GM18517 (cell line): ENCODE data around the gene SERINC4.

Experiments
- ATAC-seq: cut with Tn5 transposase; IDR thresholded peaks from one replicate; pipeline ENCODE4 v1.9.1; 2021; ENCODE audit warnings: mild to moderate bottlenecking, moderate library complexity; ENCODE audit not compliant: unreplicated experiment

SERINC4 gene

DNA sequence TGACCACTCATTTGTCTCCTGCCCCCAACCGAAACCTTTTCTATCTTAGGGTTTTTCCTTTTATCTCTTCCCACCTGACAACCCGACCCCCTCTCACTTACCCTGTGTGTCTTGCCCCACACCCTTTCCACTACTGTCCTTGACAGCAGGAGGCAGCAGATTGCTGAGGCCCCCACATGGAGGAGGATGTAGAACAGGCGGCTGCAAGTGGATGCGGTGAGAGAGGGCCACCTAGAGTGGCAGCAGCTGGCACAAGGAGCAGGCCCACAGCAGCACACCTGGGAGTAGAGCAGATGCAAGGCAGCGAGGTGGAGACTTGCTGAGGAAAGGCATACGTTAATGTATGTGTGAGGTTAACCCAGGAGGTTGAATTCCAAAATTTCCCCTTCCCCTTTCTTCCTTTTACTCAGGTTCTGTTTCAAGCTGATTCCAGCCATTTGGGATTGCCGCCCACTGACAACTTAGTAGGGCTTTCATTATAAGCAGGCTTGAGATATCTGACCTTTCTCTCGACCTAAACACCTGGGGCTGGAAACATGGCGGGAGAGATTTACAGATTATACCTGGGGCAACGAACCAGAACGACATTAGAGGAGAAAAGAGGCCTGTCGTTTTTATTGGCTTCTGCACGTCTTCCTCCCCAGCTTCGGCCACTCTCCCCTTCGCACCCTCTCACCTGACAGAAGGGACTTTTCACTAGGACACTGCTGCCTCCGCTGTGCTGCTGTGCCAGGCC, 643 bp downstream of the SERINC4 start:
- no peak for ATAC-seq

DNA sequence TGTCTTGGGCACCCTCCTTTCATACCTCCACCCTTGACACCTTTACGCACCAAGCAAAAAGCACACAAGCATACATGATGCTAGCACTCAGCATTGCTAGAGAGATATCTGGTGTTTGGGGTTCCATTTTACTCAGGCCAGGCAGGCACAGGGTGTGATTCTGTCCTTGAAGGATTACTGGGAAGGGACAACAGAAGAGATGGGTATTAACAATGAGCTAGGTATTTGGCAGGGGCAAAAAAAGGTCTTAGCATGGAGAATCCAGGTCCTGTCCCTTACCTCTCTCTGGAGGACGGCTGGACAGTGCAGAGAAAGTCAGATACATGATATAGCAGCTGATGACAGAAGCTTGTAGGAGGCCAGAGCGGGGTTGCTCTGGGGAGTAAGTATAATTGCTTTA, 3.5 kb downstream of the SERINC4 start:
- ATAC-seq: no peak

DNA sequence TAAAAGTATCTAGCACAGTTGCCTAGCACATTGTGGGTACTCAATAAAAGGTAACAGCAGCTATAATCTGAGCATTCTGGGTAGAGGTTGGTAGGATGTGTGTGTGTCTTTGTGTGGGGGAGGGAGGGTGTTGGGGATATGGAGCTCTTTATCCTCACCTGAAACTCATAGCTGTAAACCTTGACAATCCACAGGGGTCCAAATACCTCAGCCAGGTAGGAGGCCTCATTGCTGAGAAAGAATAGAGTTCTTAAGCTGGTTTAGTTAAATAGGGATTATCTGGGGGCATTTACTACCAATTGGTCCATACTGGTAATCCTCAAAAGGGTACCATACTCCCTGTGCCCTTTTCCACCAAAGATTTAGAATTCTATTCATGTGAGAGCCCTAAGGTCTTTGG, 4.0 kb downstream of the SERINC4 start:
- no peak for ATAC-seq

DNA sequence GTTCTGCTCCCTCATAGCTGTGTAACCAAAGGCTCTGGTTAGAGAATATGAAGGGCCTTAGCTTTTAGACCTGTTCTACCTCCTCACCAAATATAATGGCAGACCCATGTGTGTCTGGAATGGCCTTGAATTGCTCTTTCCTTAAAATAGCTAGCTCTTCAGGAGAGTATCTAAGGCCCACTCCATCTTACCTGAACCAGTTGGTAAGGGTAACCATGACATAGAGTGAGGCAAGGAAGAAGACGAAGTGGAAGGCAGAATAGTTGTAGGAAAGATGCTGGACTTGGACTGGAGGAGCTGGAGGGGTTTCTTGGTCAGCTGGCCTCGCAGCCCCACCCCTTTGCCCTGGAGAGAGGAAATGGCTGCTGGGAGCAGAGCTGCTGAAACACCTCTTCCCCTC, 4.8 kb downstream of the SERINC4 start:
- ATAC-seq: no peak

DNA sequence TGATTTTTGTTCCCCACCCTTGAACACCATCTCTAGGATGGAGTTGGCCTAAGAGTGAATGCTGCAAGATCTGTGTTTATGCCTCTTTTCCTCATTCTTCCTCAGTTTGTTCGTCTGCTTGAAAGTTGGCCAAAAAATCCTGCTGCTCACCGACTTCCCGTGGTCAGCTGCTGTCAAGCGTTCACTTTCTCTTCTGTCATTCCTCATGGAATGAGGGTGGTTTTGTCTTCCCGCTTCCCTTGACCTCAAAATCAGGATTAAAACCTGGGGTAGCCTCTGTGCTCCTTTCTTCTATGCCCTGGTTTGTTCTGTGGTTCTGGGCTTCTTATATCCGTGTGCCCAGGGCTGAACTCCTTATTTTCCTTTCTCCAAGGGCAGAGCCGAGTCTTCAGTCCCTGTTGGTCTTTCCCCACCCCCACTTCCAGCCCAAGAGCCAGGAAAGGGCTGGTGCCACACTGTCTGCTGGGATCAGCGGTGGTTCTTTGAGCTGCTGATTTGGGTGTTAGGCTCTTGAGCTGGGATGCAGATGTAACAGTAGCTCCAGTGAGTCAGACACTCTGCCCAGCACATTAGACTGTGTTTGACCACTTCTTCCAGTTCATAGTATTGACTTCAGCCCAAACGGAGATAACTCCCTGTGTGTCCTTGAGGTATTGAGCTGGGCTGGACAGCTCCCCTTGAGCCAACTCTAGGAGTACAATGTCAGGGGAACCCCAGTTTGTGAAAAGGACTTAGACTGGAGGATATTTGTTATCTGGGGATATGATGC, 5.6 kb downstream of the SERINC4 start:
- no peak for ATAC-seq

DNA sequence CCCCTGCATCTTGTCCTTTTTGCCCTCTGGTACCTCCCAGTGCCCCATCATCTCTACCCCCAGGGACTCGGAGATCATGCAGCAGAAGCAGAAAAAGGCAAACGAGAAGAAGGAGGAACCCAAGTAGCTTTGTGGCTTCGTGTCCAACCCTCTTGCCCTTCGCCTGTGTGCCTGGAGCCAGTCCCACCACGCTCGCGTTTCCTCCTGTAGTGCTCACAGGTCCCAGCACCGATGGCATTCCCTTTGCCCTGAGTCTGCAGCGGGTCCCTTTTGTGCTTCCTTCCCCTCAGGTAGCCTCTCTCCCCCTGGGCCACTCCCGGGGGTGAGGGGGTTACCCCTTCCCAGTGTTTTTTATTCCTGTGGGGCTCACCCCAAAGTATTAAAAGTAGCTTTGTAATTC, 6.4 kb downstream of the SERINC4 start:
- no peak for ATAC-seq

DNA sequence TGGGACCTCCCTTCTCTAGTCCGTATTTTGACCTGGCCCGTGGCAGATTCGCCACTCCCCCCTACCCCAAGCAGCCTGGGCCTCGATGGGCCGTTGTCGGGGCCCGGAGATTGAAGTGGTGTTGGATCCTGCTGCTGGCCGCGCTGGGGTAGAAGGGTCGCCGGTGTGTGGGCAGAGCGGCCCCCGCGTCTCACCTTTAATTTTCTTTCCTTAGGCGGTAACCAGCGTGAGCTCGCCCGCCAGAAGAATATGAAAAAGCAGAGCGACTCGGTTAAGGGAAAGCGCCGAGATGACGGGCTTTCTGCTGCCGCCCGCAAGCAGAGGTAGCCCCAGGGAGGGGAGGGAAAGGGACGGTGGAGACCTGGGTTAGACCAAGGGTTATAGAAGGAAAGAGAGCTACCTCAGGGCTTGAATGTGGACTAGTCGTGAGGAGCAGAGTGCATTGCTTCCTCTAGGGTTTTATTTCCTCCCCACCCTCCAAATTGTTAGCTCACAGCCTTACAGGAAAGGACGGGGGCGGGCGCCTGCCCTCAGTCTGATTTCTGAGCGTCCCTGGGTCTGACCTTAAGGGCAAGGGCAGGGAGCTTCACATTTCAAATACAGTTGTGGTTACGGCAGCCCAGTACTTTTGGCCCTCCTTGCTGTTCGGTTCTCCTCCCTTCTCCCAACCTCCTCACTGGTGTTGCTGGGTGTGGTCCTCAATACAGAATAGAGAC, 7.1 kb downstream of the SERINC4 start:
- ATAC-seq: no peak

DNA sequence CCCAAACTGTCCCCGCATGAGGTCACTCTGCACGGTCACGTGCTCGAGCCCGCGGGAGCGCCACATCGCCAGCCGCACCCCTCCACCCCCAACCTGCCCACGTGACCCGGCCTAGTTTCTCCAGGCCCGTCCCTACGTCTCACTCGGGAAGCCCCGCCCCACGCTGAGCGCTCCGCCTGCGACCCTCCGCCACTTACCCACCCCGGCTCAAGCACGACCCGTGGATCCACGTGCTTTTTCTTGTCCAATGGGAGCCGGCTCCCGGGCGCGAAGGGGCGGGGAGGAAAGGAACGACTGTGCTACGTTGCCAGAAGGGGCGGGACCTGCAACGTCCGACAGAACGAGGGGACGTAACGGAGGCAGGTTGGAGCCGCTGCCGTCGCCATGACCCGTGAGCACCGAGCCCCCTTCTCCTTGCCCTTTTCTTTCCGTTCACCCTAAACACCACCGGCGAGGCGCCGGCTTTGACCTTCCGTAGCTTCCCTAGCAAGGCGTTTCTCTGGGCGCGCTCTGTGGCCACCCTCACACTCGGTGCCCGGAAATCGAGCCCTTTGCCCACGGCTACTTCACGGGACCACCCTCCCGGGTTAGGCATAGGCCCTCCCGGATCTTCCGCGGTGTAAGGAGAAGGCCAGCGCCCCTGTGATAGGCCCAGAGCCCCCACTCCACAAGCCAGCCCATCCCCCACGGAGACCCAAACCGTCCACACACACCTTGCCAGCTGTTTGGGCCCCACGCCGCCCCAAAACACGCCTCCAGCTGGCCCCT, 7.8 kb downstream of the SERINC4 start, which contains the start of gene SERF2:
Gene SERF2 (plus strand): TSS at position 328 of the 768 bp plus-strand sequence. CDS start 57 bp downstream, at position 385.
- peak; percentile 75 for ATAC-seq

DNA sequence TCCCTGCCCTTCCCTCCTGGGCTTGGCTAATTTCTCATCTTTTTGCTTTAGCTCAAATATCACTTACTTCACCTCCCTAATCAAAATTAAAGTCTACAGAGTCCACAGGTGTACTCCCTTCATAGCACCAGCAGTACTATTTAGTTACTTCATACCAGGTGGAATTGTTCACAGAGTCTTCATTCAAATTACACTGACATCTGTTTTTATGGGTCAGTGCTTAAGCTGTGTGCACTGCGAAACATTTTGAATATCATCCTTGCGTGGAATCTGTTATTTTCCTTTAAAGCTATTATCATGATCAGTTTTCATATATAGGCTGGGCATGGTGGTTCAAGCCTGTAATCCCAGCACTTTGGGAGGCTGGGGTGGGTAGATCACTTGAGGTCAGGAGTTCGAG, 10.6 kb downstream of the SERINC4 start:
- no peak for ATAC-seq

DNA sequence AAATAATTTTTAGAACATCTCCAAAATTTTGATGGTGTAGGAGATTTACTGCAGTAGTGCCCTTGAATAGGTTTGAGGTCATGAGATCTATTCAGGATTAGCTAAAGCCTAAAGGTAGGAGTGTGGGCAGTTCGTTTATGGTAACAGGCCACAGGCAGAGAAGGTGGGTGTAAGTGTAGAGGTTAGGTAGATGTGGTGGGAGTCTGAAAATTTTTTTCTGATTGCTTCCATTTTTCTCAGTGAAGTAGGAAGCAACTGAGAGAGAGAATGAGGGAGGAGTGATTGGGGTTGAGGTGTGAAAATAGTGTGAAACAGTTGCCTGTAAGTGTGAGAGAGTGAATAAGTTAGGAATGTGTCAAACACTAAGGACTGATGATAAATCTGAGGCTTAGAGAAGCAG, 21.0 kb downstream of the SERINC4 start:
- no peak for ATAC-seq

DNA sequence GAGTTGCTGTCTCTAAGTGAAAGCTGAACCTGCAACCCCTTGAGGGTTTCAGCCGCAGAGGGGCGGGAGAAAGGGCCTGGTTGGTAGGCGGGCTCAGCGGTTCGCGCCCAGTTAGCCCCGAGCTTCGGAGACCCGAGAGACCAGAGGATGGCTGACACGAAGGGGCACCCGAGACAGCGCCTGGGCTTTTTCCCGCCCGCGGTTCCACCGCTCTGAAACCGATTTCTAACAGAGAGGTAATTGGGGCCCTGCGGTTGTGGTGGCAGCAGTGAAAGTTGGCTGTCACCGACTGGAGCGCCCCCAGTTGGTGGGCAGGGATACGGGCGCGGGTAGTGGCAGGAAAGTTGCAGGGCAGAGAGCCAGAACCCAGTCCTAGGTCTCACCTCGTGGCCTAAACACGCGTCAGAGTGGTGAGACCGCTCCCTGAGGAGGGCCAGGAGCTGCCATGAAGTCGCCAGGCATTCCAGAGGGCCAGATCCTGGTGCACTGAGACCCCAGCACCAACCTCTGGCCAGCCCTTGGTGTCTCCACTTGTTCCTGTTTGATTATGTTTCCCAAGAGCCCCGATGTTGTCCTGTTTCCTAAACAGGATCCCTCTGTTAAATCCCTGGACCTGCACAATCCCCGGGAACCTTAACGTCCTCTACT, 22.6 kb downstream of the SERINC4 start:
- ATAC-seq: peak; percentile 42

DNA sequence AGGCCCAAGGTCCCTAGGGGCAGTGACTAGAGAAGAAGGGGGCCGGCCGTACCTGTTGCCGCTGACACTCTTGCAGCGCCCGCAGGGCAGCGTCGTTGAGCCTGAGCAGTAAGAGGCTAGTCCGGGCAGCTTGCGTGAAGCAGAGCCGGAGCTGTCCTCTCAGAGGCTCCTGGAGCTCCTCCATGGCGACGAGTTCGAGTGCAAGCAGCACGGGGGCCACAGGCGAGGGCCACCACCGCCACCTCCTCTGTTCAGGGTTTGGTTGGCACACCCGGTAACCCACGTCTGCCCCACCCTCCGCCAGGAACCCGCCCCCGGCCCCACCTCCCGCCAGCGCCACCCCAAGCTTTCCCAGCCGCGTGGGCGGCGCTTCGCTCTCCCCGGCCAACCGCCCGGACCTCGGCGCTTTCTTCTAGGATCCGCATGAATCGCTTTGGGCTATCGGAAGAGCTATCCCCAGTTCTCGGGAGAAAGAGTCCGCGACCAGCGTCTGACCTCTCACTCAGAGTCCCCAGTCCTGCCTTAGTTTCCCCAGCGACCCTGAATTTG, 23.2 kb downstream of the SERINC4 start, which contains the start of gene ELL3:
Gene ELL3 (minus strand): TSS at position 249 of the 549 bp plus-strand sequence. CDS start 65 bp downstream, at position 184.
- ATAC-seq: peak; percentile 26

DNA sequence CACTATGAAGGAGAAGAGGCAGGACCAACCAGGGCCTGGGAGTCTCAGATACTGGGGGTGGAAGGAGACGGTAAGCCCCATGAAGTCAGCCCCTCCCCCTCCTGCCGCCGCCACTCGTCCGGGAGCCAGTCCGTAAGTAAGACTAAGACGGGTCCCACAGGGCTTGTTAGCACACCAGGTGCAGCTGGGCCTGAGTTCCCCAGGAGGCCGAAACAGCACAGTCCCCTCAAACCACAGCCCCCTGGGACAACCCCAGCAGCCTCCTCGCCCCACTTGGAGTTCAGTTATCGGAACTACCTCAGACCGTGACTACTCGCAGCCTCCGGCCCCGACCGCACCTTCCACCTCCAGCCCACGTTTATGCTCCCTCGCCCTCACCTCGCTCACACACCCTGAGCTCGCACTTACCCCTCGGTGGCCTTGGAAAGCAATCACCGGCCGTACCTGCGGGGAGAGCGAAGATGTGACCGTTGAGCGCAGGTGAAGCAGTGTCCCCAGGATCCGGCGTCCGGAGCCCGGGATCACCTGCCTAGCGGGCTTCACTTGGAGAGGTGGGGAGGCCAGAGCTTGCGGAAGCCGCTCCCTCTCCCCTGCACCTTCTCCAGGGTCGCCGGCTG, 23.8 kb downstream of the SERINC4 start:
- peak; percentile 55 for ATAC-seq

DNA sequence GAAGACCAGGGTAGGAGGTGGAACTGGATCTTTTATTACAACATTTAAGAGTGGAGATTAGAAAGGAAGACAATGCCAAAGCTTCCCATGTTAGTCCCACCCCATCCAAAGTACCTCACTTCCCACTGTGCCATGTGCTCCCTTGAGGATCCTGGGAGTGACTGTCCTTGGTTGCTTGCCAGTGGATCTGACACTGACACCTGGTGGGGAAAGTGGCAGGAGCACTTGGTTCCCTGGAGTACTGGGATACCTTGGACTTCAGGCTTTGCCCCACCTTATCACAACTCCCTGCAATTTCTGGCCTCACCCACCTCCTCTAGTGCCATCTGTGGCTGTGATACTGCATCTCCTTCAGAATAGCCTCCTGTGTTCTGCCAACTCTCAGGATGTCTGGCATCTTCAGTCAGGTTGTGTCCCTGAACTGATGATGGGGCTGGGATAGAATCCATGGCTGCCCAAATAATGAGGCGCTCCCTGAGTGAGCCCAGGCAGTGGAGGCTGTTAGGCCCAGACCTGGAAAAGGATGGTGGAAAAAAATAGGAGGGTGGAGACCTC, 24.5 kb downstream of the SERINC4 start:
- ATAC-seq: no peak

DNA sequence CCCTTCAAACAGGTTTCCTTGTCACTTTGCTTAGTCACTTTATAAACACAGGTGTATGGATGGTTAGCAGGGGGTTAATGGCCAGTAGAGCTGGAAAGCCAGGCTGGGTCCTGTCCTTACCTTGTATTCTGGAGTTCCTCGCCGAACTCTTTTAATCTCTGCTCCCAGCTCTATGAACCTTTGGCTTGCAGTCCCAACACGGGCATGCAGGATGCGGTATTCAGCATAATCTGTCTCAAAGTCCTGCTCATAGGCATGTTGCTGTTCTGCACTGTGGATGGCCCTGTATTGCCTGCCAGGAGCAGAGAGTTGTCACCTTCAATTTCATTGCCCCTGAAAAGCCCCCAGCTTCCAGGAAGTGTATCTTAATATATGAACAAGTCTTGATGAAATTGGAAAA, 26.0 kb downstream of the SERINC4 start:
- no peak for ATAC-seq

DNA sequence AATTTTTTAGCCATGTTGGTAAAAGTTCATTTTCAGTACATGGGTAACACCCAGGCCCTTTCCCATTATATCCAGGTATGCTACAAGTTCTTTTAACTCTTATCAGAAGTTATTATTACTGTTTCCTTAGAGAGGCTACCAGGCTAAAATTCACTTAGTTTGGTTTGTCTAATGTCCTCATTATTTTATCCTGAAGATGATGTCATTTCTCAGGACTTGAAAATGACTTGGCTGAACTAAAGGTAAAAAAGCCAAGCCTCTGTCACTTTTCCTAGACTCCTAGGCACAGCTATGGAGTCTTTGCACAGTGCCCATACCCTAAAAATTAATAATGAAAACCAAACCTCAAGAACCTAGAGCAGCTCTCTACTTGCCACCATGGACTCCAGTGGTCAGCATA, 27.4 kb downstream of the SERINC4 start:
- no peak for ATAC-seq

DNA sequence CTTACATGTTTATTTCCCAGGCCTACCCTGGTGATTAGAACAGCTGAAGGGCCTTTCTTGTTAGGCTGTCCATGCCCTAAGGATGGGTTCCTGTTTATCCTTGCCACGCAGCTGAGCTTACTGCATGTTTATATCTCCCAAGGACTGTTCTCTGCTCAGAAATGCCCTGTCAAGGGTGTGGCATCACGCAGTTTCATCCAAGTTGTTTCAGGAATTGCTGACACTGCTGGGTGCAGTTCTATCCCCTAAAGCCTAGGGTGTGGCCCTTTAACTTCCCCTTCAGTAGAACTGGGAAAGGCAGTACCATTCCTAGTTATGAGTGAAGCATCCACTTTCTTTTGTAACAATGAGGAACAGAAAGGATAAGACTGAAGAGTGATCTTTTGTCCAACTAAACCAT, 28.2 kb downstream of the SERINC4 start:
- no peak for ATAC-seq

DNA sequence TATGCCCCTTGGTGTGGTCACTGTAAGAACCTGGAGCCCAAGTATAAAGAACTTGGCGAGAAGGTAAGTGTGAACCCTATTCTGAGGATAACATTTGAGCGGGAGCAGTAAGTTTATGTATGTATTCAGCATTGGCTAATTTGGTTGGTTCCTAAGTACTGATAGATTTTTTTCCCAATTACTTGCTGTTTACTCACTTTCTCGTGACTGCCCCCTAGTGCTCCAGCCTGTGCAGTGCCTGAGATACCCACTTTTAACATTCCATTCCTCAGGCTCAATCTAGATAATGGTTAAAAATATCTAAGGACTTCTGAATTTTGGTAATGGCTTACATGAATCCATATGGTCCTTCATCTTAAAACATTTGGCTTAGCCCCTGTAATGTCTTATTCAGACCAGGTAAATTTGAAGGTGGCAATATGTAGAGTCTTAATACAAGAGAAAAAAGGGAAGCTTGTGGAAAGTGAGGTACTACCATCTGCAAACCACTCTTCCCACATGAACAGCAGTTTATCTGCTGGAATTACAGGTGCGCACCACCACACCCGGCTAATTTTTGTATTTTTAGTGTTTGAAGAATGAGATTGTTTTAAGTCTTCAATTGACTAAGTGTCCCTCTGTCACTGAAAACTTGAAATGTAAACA, 30.3 kb downstream of the SERINC4 start:
- ATAC-seq: no peak
